ENCODE data around the gene PLET1. TPM values are rescaled to one million over a fixed set of nuclear protein-coding genes. Genes with fewer than 3 reads are reported as not detected.

PLET1 gene
- polyA plus RNA-seq (ENCODE audit: insufficient read length in 12 of 12) = under 1 TPM in 1 of 12 donors, not detected in 11; 0.17 TPM
- long read RNA-seq, donor 1 = 0 reads
- long read RNA-seq, donor 2 = 0 reads
- long read RNA-seq, donor 3 = 0 reads
- long read RNA-seq, donor 4 = 0 reads
- long read RNA-seq, donor 5 = 0 reads
- long read RNA-seq, donor 6 = 0 reads
- long read RNA-seq, donor 7 = 0 reads
- long read RNA-seq, donor 8 = 0 reads
- long read RNA-seq, donor 9 = 0 reads
- long read RNA-seq, donor 10 = 0 reads
- long read RNA-seq, donor 11 = 0 reads

GRCh38 chr11:112260490-112260889 is at the start of gene PLET1:
TSS of gene PLET1 (minus strand) at chr11:112260860. CDS start at chr11:112260589, 271 bp downstream.
- DNase-seq = no peak

GRCh38 chr11:112310419-112310818 is 49.8 kb upstream of the PLET1 start:
- DNase-seq = no peak

GRCh38 chr11:112308651-112309050 is 48.0 kb upstream of the PLET1 start:
- DNase-seq = no peak

GRCh38 chr11:112307616-112308015 is 47.0 kb upstream of the PLET1 start:
- DNase-seq = no peak

- DNase-seq = no peak
Observed at GRCh38 chr11:112306230-112306629, 45.6 kb upstream of the PLET1 start.

- no peak for DNase-seq
Observed at GRCh38 chr11:112304914-112305313, 44.3 kb upstream of the PLET1 start.

- no peak for DNase-seq
Observed at GRCh38 chr11:112303616-112304015, 43.0 kb upstream of the PLET1 start.

- no peak for DNase-seq
Observed at GRCh38 chr11:112302226-112302868, 41.7 kb upstream of the PLET1 start.

- no peak for DNase-seq
Observed at GRCh38 chr11:112300094-112300786, 39.6 kb upstream of the PLET1 start.

GRCh38 chr11:112298535-112298934 is 37.9 kb upstream of the PLET1 start:
- no peak for DNase-seq

GRCh38 chr11:112297248-112297866 is 36.7 kb upstream of the PLET1 start:
- no peak for DNase-seq

GRCh38 chr11:112296044-112296443 is 35.4 kb upstream of the PLET1 start:
- DNase-seq = no peak

- no peak for DNase-seq
Observed at GRCh38 chr11:112294688-112295340, 34.2 kb upstream of the PLET1 start.

GRCh38 chr11:112293614-112294013 is 33.0 kb upstream of the PLET1 start:
- no peak for DNase-seq

- no peak for DNase-seq
Observed at GRCh38 chr11:112292785-112293407, 32.2 kb upstream of the PLET1 start.

GRCh38 chr11:112292188-112292587 is 31.5 kb upstream of the PLET1 start:
- no peak for DNase-seq

GRCh38 chr11:112291191-112291590 is 30.5 kb upstream of the PLET1 start:
- DNase-seq = no peak

- DNase-seq = no peak
Observed at GRCh38 chr11:112290493-112290850, 29.8 kb upstream of the PLET1 start.

GRCh38 chr11:112289588-112290492 is 29.2 kb upstream of the PLET1 start:
- DNase-seq = peak; percentile 52

GRCh38 chr11:112288021-112288420 is 27.4 kb upstream of the PLET1 start:
- no peak for DNase-seq
